GM18508 (cell line): ENCODE data around the gene MMP20.

Experiments used
- ATAC-seq: cut with Tn5 transposase; IDR thresholded peaks from one replicate; pipeline ENCODE4 v1.9.1; 2021; ENCODE audit warnings: moderate number of reproducible peaks; ENCODE audit not compliant: insufficient read depth, unreplicated experiment

Gene MMP20

DNA sequence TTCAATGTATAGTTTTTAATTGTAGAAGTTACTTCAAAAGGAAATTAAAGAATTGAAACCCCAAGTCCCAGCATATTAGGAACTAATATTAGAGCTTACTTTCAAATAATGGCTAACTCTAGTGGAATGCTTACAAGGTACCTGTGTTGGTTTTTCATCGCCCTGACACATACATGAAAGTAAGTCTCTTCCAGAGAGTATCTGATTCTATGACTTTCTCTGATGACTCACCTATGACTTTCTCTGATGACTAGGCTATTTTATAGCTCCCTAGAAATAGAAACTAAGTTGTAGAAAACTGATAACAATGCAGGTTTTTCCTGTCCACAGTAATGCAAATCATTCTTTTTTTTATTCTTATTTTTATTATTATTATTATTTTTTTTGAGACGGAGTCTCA lies 61.0 kb downstream of the MMP20 start:
- peak; percentile 67 for ATAC-seq

DNA sequence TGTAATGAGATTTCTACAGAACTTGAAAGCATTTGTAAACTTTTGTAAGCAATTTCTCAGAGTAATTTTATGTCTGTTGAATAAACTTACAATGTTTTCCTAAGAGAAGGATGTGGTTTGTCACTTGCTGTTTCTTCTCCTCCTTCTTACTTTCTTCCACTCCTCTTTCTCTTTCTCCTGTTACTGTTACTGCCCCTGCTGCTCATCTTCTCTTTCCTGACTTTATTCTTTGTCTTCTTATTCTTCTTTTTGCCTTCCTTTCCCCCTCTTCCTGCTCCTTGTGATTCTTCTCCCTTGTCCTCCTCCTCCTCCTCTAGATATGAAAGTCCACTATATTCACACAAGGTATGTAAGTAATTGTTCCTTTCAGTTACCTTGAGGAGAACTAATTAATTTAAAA lies 63.5 kb downstream of the MMP20 start:
- no peak for ATAC-seq

DNA sequence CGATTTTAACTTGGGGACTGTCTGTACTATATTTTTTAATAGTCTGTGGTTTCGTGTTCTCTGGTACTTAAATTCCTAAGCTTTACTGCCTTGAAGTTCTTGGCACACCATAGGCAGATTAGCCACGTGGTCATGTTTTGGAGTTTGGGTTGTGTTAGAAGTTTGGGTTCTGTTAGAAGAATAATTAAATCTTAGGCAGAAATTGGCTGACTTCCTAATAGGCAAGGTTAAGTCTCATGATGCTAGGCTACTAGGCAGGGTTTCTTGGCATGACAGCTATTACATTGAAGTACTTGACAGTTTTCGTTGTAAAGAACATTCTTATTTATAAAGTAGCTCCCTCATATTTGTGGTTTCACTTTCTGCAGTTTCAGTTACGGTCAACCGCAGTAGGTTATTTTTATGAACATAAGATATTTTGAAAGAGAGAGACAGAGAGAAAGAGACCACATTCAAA lies 64.5 kb downstream of the MMP20 start:
- peak; percentile 71 for ATAC-seq

DNA sequence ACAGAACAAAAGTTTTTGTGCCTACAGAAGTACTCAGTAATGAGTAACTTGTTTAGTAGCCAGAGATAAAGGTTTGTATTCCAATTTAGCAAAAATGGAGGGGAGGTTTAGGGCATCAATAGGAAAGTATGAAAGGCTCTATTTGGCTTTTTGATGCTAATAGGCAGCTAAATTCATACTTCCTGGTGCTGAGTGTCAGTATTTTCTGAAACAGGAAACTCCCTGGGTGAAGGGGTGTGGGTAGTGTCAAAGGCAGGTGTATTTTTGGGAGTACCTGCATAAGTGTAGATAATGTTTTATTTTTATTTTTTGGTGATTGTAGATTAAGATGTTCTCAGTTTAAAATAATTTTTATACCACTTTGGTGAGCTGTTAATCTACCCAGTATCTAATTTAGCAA lies 65.3 kb downstream of the MMP20 start:
- ATAC-seq = peak; percentile 28

DNA sequence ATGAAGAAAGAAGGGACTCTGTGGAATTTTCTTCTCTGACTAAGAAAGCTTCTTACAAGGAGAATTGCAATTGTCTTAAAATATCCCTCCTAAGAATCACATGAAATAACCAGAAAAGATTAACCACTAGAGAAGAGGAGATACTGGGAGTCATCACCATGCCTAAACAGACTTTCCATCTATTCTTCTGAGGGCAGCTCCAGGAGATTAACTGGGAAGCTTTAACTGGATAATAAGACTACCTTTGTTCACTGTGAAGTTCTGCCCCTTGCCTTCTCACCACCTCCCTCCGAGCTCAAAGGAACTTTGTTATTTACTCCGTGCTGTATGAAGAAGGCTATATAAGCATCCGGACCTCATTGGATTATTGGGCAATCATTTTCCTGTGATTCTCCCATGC lies 70.0 kb downstream of the MMP20 start:
- ATAC-seq = no peak

DNA sequence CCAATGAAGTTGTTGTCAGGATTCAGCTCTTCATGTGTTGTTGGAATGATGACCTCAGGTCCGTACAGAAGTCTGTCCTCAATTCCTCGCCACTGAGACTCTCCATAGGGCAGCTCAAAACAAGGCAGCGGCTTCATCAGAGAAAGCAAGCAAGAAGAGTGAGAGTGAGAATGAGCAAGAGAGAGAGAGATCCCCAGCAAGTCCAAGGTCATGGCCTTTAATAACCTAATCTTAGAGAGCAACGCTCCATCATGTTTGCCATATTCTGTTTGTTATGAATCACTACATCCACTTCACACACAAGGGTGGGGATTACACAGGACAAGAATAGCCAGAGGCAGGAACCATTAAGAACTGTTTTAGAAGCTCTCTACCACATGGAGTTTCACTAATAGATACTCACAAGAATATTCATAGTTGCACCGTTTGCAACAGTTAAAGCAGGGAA lies 71.3 kb downstream of the MMP20 start:
- ATAC-seq = peak; percentile 90

DNA sequence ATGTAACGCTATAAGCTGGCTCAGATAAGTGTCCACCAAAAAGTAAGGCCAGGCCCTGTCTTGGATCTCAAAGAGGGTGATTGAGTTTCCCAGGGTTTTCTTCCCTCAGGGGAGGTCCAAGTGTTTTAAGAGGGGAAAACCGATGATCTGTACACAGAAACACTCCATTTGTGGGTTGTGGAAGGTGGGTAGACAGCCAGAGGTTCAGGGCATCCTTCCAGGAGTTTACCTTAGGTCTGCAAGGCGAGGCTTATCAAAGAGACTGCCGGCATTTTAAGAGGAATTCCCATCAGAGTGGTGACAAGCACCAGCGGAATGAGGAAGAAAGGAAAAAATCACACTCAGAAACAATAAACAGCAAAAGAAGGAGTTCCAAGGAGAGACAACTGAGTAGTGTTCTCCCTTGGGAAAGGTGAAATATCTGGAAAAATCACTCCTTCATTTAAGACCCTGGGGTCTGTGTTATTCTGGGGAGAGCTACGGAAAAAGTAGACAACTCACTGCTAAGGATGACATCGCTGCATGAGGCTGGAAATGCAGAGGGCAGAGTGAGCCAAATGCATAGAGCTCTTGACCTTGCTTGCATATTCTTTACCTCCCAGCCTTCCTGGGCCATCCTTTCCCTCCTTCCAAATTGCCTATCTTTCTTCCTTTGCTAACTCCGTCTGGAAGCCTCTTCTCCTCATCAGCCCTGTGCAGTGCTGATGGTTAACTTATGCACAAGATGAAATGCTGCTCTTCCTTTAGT lies 72.5 kb downstream of the MMP20 start:
- no peak for ATAC-seq

DNA sequence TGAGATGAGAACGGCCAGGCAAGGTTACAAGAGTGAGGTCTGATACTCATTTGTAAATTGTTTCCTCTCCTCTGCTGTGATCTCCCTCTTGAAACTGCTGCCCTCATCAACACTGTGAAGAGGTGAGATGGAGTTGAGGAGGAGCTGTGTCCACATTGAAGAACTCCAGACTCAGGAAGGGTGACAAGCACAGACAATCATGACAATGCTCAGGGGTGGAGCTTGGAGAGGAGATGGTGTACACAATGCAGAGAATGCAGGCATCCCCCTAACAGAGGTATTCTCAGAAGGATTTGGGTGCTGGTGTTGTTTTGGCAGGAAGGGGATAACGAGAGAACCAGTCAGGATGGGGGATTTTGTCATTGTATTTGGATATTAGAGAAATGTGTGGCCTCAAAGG lies 73.1 kb downstream of the MMP20 start:
- no peak for ATAC-seq

DNA sequence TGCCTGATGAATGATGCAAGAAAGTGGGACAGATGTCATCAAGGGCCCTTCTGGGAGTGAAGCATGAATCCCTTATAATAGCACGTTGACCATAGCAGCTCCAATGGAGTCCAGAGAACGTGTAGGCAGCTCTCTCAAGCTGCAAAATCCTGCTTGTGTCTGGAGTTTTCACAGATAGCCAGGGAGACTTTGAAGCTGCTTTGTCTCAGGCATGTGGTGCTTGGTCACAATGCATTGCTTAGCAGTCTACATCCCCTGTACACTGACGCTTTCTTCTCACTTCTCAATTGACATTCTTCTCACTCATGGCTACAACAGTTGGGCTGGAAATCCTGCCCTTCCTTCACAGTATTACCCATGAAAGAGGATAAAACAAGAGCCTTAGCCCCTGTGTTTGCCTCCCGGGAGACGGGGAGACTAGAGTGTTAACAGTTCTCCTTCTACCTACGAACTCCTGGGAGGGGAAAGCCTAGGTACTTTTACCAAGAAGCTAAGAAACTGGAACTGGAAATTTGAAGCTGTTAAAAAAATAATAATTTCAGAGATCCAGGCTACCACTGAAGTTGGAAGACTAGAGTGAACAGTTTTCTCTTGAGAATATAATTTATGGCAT lies 73.9 kb downstream of the MMP20 start:
- ATAC-seq = no peak

DNA sequence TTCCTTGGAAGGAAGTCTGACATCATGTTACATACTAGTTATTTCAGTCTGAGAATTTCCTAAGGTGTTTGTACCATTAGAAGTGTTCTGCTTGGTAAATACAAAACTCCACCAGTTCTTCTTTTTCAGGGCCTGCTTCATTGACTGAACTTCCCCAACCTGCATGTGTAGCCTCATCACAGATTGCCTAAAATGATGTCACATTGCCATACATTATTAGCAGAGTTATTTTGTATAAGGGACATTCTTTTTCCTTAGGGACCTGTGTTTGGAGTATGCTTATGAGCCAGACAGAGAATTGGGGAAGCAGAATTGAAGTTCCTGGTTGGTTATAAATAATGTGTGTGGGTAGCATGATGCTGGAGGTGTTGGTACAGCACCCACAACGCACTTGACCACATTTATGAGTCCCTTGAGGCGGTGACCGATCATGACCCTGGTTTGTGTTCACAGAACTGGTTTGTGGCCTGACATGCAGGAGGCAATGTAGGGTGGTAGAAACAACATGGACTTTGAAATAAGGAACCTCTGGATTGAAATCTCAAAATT lies 78.1 kb downstream of the MMP20 start:
- ATAC-seq = peak; percentile 83

DNA sequence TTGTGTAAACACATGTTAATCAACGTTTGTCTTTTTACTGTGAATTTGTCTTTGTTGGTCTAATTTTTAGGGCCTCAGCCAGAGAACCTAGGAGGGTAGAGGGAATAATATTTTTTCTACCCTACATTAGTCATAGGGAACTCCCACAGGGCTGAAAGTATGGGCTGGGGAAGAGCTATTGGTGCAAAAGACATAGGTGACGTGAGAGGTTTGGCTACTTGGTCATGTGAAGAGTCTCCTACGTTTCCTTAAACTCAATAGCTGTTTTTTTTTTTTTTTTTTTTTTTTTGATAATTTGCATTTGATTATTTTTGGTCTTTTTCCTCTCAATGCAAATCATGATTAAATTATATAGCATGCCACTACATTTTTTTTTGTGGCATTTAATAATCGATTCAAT lies 78.7 kb downstream of the MMP20 start:
- peak; percentile 46 for ATAC-seq

DNA sequence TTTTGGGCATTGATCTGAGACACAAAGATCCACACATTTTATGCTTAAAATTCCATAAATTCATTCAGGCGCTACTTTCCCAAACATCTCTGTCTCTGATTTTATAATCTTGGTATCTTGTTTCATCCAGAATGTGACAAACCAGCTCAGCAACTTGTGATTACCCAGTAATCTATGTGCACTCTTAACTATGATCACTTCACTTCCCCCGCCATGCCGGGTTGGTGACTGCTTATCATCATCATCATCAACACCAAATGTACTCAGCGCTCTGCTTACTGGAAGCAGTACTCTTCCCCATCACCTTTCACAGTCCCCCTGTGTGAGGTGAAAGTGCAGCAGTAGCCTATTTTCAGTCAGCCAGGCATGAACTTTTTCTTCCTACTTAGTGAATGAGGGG lies 79.4 kb downstream of the MMP20 start:
- no peak for ATAC-seq

DNA sequence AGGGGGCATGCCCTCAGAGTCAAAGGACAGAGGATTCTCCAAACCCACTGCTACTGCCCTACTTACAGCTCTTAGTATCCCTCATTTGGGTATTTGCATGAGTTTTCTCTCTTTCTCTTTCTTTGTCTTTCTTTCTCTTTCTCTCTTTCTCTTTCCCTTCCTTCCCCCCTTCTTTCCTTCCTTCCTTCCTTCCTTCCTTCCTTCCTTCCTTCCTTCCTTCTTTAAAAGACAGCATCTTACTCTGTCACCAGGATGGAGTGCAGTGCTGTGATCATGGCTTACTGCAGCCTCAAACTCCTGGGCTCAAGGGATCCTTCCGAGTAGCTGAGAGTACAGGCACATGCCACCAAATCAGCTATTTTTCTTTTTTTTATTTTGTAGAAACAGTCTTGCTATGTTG lies 80.5 kb downstream of the MMP20 start:
- ATAC-seq = no peak

DNA sequence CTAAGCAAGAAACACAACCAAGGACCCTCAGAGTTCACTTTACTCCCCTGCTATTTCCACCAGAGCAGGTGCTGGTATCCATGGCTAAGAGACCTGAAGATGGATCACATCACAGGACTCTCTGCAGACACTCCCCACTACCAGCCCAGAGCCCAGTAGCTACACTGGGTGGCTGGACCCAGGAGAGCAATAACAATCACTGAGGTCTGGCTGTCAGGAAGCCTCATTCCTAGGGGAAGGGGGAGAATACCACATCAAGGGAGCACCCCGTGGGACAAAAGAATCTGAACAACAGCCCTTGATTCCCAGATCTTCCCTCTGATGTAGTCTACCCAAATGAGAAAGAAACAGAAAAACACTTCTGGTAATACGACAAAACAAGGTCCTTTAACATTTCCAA lies 85.6 kb downstream of the MMP20 start:
- ATAC-seq = no peak

DNA sequence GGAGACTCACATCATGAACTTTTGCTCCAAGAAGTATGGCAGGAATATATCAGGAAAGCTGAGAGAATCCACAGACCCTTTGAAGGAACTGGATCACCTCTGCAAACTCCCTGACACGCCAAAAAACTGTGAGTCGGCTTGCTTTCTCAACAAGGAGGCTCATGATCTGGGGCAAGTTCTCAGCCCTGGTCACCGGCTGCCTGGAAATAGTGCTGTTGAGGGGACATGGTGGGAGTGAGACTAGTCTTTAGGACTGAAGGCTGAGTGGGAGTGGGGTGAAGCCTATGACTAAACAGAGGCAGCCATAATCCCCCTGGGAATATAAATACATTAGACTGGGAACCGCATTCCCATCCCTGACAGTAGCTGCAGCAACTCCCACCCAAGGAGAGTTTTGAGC lies 86.2 kb downstream of the MMP20 start:
- no peak for ATAC-seq

DNA sequence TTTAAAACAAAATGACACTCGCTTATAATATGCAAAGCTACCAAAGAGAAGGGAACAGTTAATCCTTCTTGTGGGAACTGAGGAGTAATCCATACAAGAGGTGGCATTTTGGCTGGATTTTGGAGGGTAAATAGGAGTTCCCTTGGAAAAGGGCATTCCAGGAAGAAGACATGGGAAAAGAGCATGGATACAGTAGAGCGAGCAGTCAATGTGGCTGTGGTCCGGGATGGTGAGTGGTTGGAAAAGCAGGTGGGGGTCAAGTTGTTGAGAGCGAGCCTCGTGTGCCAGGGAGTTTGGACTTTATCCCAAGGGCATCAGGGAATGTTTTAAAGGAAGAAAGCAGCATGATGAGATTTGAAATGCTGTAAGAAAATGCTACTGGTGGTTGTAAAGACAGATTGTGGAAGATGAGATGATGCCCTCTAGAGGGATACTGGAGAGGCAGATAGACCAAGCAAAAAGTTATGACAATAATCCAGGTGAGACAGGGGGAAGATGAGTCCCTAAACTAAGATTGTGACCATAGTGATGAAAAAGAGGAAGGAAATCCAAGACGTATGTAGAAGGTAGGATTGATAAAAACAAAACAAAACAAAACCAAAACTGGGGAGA lies 90.8 kb downstream of the MMP20 start:
- no peak for ATAC-seq

DNA sequence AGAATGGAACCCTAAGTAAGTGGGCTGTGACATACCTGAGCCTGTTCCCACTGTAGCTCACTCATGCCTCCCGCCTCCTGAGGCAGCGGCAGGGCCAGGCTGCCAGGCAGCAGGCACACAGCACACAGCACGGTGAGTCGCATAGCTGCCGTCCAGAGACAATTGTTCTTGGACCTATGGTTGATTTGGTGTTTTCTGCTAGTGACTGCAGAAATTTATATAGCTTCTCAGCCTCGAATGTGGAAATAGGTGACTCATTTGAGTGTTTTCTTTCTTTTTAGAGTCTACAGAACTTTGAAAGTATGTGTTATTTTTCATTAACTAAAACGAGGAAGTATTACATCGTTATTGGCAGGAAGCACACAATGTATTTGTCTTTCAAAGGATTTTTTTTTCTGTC lies 94.6 kb downstream of the MMP20 start, which contains the start of gene MMP7:
Gene MMP7 (minus strand): TSS at position 190 of the 400 bp plus-strand sequence. CDS start 47 bp downstream, at position 143.
- no peak for ATAC-seq

DNA sequence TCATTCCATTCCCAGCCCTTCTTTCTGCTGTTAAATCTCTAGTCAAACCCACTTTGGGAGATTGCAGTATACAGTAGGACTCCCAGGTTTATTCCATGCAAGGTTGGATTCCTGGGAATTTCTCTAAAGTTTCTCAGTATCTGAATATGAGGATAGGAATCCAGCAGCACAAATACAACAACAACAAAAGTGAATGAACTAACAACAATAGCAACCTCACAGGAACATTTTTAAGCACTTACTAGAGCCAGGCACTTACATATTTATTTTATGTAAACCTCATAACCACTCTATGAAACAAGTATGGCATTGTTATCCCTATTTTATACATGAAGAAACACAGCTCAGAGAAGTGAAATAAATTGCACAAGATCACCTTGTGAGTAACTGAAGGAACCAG lies 96.5 kb downstream of the MMP20 start:
- ATAC-seq = no peak

DNA sequence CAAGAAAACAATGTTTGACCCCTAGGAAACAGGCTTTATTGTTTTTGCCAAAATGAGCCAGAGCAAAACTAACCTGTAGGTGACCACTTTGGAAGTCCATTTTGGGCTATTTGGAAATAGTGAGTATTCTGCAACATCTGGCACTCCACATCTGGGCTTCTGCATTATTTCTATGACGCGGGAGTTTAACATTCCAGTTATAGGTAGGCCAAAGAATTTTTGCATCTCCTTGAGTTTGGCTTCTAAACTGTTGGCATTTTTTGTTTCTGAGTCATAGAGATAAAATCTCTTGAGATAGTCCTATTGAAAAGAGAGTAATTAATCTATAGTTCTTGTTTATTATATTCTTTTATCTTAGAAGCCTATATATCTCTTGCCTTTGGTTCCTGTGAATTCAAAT lies 97.4 kb downstream of the MMP20 start:
- ATAC-seq = no peak

DNA sequence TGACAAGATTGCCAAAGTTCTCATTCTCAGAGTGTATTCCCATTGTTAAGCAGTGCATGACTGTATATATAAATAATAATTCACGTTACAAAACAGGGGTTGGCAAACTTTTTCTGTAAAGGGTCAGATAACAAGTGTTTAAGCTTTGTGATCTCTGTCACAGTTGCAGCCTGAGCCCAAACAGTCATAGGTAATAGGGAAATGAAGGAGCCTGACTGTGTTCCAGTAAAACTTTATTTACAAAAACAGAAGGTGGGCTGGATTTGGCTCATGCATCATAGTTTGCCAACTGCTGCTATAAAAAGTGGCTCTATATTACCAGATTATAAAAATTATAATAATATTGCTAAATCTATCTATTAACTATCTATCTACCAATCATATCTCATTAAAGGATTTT lies 98.1 kb downstream of the MMP20 start:
- no peak for ATAC-seq
